Mesothelial cell of epicardium (in vitro differentiated cells): Measurements from ENCODE around the gene HAUS5. TPM values are rescaled to one million over a fixed set of nuclear protein-coding genes. Genes with fewer than 3 reads are reported as not detected.

Source experiments
- DNase-seq, 2 experiments: peaks; one replicate each; pipeline ENCODE4 v3.0.0; 2021; ENCODE audit warnings: low spot score in 2 of 2; ENCODE audit not compliant: unreplicated experiment in 2 of 2
- H3K27ac Mint-ChIP-seq: 2 replicates; pipeline ENCODE4 v1.8.0; 2021; ENCODE audit warnings: mixed read lengths
- H3K27me3 Mint-ChIP-seq: 2 replicates; pipeline ENCODE4 v1.8.0; 2021; ENCODE audit warnings: low read depth, mixed read lengths
- H3K36me3 Mint-ChIP-seq: 2 replicates; pipeline ENCODE4 v1.8.0; 2021; ENCODE audit warnings: mixed read lengths
- H3K4me1 Mint-ChIP-seq: 2 replicates; pipeline ENCODE4 v1.8.0; 2021; ENCODE audit warnings: mixed read lengths
- H3K4me3 Mint-ChIP-seq: 2 replicates; pipeline ENCODE4 v1.8.0; 2021; ENCODE audit warnings: mild to moderate bottlenecking, moderate library complexity, mixed read lengths
- H3K9me3 Mint-ChIP-seq: 2 replicates; pipeline ENCODE4 v1.8.0; 2021; ENCODE audit warnings: mixed read lengths
- CTCF ChIP-seq: fragments of 200-600 bp; sonication (generic); IDR thresholded peaks from one replicate; pipeline ENCODE4 v1.5.0; 2021; ENCODE audit warnings: antibody characterized with exemption; ENCODE audit not compliant: unreplicated experiment
- total RNA-seq: library from RNA; stranded (reverse); gene quantifications from 3 replicates; pipeline ENCODE4 v1.2.1, GENCODE V29; 2021

HAUS5 gene
- total RNA-seq, 1 donor from 2014 or later = 28.7 TPM

- Mint-ChIP-seq H3K4me3 (no peak overlapping the region), H3K27ac (no peak overlapping the region), H3K9me3 (no peaks in the 10 kb centered on the region), H3K27me3 (no peaks in the 10 kb centered on the region), H3K4me1 (no peaks in the 10 kb centered on the region), H3K36me3 (peaks cover 35% of the 10 kb centered on the region)
- TF ChIP-seq CTCF = no peak
- no peak for DNase-seq
Measured at GRCh38 chr19:35655600-35655999, 43.1 kb downstream of the HAUS5 start.

- Mint-ChIP-seq H3K4me3 (no peak overlapping the region), H3K27ac (no peak overlapping the region), H3K27me3 (no peaks in the 10 kb centered on the region), H3K36me3 (peaks cover 36% of the 10 kb centered on the region), H3K4me1 (no peaks in the 10 kb centered on the region), H3K9me3 (no peaks in the 10 kb centered on the region)
- no peak for DNase-seq
- TF ChIP-seq CTCF = no peak
Measured at GRCh38 chr19:35656700-35657099, 44.2 kb downstream of the HAUS5 start.

- DNase-seq = no peak
- no peaks in the 10 kb centered on the region for H3K27me3 Mint-ChIP-seq
- H3K4me1 Mint-ChIP-seq = no peaks in the 10 kb centered on the region
- H3K36me3 Mint-ChIP-seq = peaks cover 42% of the 10 kb centered on the region
- H3K4me3 Mint-ChIP-seq = no peak overlapping the region
- H3K27ac Mint-ChIP-seq = no peak overlapping the region
- H3K9me3 Mint-ChIP-seq = peaks cover 3% of the 10 kb centered on the region
- TF ChIP-seq CTCF = peak; percentile 21
Measured at GRCh38 chr19:35657904-35658700, 45.6 kb downstream of the HAUS5 start.

GRCh38 chr19:35661995-35662340 is 49.4 kb downstream of the HAUS5 start:
- Mint-ChIP-seq H3K9me3 (peaks cover 3% of the 10 kb centered on the region), H3K4me3 (no peak overlapping the region), H3K27me3 (no peaks in the 10 kb centered on the region), H3K36me3 (peaks cover 36% of the 10 kb centered on the region), H3K4me1 (peaks cover 6% of the 10 kb centered on the region), H3K27ac (no peak overlapping the region)
- no peak for TF ChIP-seq CTCF
- DNase-seq = no peak

- Mint-ChIP-seq H3K36me3 (peaks cover 26% of the 10 kb centered on the region), H3K27me3 (peaks cover 6% of the 10 kb centered on the region), H3K9me3 (peaks cover 3% of the 10 kb centered on the region), H3K4me1 (peaks cover 7% of the 10 kb centered on the region), H3K4me3 (no peak overlapping the region), H3K27ac (no peak overlapping the region)
- TF ChIP-seq CTCF = no peak
- no peak for DNase-seq
Measured at GRCh38 chr19:35663981-35664380, 51.4 kb downstream of the HAUS5 start.
